Measurements from ENCODE around the gene AP2A2.

The AP2A2 gene

DNA sequence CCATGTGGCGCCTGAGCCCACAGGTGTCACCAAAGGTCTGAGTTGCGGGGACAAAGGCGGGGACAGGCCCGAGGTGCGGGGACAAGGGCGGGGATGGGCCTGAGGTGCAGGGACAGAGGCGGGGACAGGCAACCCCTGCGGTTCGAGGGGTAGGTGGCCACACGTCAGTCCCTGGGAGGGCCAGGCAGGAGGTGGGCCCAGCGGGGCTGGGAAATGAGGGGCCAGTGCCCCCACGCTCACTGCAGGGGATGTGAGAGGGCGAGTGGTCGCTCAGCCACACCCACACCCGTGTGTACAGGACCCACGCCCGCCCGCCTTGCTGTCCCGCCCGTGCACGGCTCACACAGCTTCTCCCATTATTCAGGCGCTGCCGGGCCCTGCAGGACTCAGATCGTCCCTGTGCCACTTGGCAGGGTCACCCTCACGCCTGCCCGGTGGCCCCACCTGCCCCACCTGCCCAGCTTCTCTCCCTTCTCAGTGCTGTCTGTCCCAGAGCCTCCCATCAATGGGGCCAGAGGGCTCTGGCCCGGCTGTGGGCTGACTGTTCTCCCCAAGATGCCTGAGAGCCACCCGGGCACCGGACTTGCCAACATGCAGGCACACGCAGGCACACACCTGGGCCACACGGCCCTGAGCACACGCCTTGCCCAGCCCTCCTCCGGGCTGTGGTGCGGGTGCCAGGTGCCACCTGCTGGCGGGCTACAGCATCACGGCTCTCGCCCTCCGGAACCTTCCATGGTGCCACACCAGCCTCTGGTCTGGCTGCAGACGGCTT is 125.1 kb downstream of the AP2A2 start:
- H3K4me3 ChIP-seq (ENCODE audit: low read length): no peak overlapping the region
- DNase-seq (ENCODE audit: low read depth): no peak
- peak; percentile 94 for TF ChIP-seq CTCF (conservative IDR thresholded peaks at IDR 0.05; ENCODE audit: low read depth, low read length)

GRCh38 chr11:1051356-1052132 is 125.9 kb downstream of the AP2A2 start:
- no peak for DNase-seq (ENCODE audit: low read depth)
- no peak for TF ChIP-seq CTCF (conservative IDR thresholded peaks at IDR 0.05; ENCODE audit: low read depth, low read length)
- no peak overlapping the region for H3K4me3 ChIP-seq (ENCODE audit: low read length)

GRCh38 chr11:1052133-1053011 is 126.7 kb downstream of the AP2A2 start:
- no peak overlapping the region for H3K4me3 ChIP-seq (ENCODE audit: low read length)
- TF ChIP-seq CTCF (conservative IDR thresholded peaks at IDR 0.05; ENCODE audit: low read depth, low read length): no peak
- no peak for DNase-seq (ENCODE audit: low read depth)

GRCh38 chr11:1053121-1053901 is 127.6 kb downstream of the AP2A2 start:
- no peak for TF ChIP-seq CTCF (conservative IDR thresholded peaks at IDR 0.05; ENCODE audit: low read depth, low read length)
- H3K4me3 ChIP-seq (ENCODE audit: low read length): no peak overlapping the region
- no peak for DNase-seq (ENCODE audit: low read depth)

GRCh38 chr11:1054143-1055108 is 128.8 kb downstream of the AP2A2 start:
- DNase-seq (ENCODE audit: low read depth): no peak
- no peak overlapping the region for H3K4me3 ChIP-seq (ENCODE audit: low read length)
- TF ChIP-seq CTCF (conservative IDR thresholded peaks at IDR 0.05; ENCODE audit: low read depth, low read length): no peak

All from retinal pigment epithelial cell (primary cell).